Measurements from ENCODE around the gene SCRG1. TPM values are rescaled to one million over a fixed set of nuclear protein-coding genes. Genes with fewer than 3 reads are reported as not detected.

Gene SCRG1
- total and polyA plus RNA-seq, 2 donors (not counting 1 experiment from before 2014, with no cell fraction given), result not detected

DNA sequence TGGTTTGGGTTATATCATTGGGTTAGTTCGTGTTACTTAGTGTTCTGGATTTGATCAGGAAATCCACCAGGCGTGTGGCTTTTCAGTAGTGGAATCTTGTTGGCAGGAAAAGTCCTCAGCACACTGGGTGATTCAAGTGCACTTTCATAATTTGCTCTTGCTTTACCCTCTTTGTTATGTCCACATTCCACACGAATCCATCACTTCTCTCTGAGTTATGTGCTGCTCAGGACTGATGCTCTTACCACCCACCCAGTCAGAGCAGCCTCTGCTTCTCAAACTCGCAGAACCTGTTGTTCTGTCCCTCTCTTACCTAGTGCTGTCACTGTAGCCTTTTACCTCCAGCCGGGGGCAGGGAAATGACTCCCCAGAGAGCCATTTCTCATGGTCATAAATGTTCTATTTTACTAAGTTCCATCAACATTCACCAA lies 37.2 kb upstream of the SCRG1 start:
- H3K27ac Mint-ChIP-seq, result no peak overlapping the region
- H3K9me3 ChIP-seq (ENCODE audit: control extremely low read depth in 1 of 3, control insufficient read depth in 2 of 3, insufficient read depth in 1 of 3, low read length in 2 of 3), result peaks cover 0 to 3% (median 0%) of the 10 kb centered on the region in 3 donors
- H3K36me3 ChIP-seq (replicated peaks in 1 of 2; ENCODE audit: control extremely low read depth in 1 of 2, control insufficient read depth in 1 of 2, extremely low read depth in 1 of 2, insufficient read depth in 2 of 2, low read length in 1 of 2), result no peaks in the 10 kb centered on the region
- CTCF ChIA-PET, result no interaction called here
- no peak overlapping the region for H3K4me3 ChIP-seq (ENCODE audit: control extremely low read depth in 1 of 5, extremely low read depth in 1 of 5, insufficient read depth in 1 of 5, low read depth in 2 of 5, low read length in 4 of 5)
- no peak overlapping the region for H3K9ac ChIP-seq (ENCODE audit: low read length)
- no peak for ATAC-seq (ENCODE audit: low read depth)
- no peaks in the 10 kb centered on the region for H3K4me1 ChIP-seq (ENCODE audit: control insufficient read depth in 2 of 2, insufficient read depth in 2 of 2, low read length in 2 of 2)
- H2AFZ ChIP-seq (ENCODE audit: insufficient read depth, low read depth, low read length, poor library complexity, severe bottlenecking), result no peak overlapping the region
- DNase-seq, result no peak
- no peaks in the 10 kb centered on the region for H3K4me1 Mint-ChIP-seq
- no peaks in the 10 kb centered on the region for H3K9me3 Mint-ChIP-seq (ENCODE audit: insufficient read depth)
- intact Hi-C loops (cut with micrococcal nuclease), result no loop called here
- no peak for TF ChIP-seq EZH2 (IDR thresholded peaks at IDR 0.05; ENCODE audit: borderline replicate concordance, insufficient read depth, low read depth, low read length, poor library complexity, severe bottlenecking)
- no peak for TF ChIP-seq CTCF (IDR thresholded peaks at IDR 0.05)
- H3K4me3 Mint-ChIP-seq, result no peak overlapping the region
- no peaks in the 10 kb centered on the region for H3K79me2 ChIP-seq (ENCODE audit: control insufficient read depth, insufficient read depth, low read length)
- H3K27me3 Mint-ChIP-seq, result no peaks in the 10 kb centered on the region
- H4K20me1 ChIP-seq (ENCODE audit: control insufficient read depth, insufficient read depth, low read length, poor library complexity, severe bottlenecking), result no peaks in the 10 kb centered on the region
- WGBS (ENCODE audit: insufficient coverage), result 88% methylated on average over 5 of the region's 5 CpGs
- POLR2A ChIA-PET, result no interaction called here
- no peaks in the 10 kb centered on the region for H3K27me3 ChIP-seq (replicated peaks in 1 of 4; ENCODE audit: control extremely low read depth in 1 of 4, control insufficient read depth in 3 of 4, insufficient read depth in 4 of 4, low read length in 3 of 4)
- no peak overlapping the region for H3K27ac ChIP-seq (ENCODE audit: low read length in 2 of 2)
- H3K4me2 ChIP-seq (replicated peaks; ENCODE audit: low read depth, low read length, poor library complexity, severe bottlenecking), result no peak overlapping the region

DNA sequence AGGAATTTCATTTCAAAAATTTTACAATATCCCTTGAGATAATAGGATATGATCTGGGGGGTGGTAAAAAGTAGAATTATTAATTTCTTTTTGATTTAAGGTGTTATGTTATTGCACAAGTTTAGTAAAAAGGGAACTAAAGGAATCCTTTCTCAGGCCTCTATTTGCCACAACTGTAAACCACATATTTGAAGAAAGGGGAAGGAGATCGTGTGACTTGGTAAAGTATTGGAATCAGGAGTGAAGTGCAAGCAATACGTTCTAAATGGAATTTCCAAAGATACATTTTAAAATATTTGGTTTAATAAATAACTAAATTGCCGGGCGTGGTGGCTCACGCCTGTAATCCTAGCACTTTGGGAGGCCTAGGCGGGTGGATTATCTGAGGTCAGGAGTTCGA lies 35.3 kb upstream of the SCRG1 start:
- Histone ChIP-seq H3K36me3 (replicated peaks in 1 of 2; ENCODE audit: control extremely low read depth in 1 of 2, control insufficient read depth in 1 of 2, extremely low read depth in 1 of 2, insufficient read depth in 2 of 2, low read length in 1 of 2) (no peaks in the 10 kb centered on the region), H3K27me3 (replicated peaks in 1 of 4; ENCODE audit: control extremely low read depth in 1 of 4, control insufficient read depth in 3 of 4, insufficient read depth in 4 of 4, low read length in 3 of 4) (no peaks in the 10 kb centered on the region), H2AFZ (ENCODE audit: insufficient read depth, low read depth, low read length, poor library complexity, severe bottlenecking) (no peak overlapping the region), H3K4me2 (replicated peaks; ENCODE audit: low read depth, low read length, poor library complexity, severe bottlenecking) (no peak overlapping the region), H4K20me1 (ENCODE audit: control insufficient read depth, insufficient read depth, low read length, poor library complexity, severe bottlenecking) (no peaks in the 10 kb centered on the region), H3K4me1 (ENCODE audit: control insufficient read depth in 2 of 2, insufficient read depth in 2 of 2, low read length in 2 of 2) (no peaks in the 10 kb centered on the region), H3K9me3 (ENCODE audit: control extremely low read depth in 1 of 3, control insufficient read depth in 2 of 3, insufficient read depth in 1 of 3, low read length in 2 of 3) (peaks cover 0 to 2% (median 0%) of the 10 kb centered on the region in 3 donors), H3K79me2 (ENCODE audit: control insufficient read depth, insufficient read depth, low read length) (no peaks in the 10 kb centered on the region), H3K27ac (ENCODE audit: low read length in 2 of 2) (no peak overlapping the region), H3K9ac (ENCODE audit: low read length) (no peak overlapping the region), H3K4me3 (ENCODE audit: control extremely low read depth in 1 of 5, extremely low read depth in 1 of 5, insufficient read depth in 1 of 5, low read depth in 2 of 5, low read length in 4 of 5) (no peak overlapping the region)
- intact Hi-C loops (cut with micrococcal nuclease), result no loop called here
- ChIA-PET POLR2A (no interaction called here), CTCF (no interaction called here)
- ATAC-seq (ENCODE audit: low read depth) (no peak), DNase-seq (no peak)
- 90% methylated on average over 2 of the region's 7 CpGs for WGBS (ENCODE audit: insufficient coverage)
- TF ChIP-seq EZH2 (IDR thresholded peaks at IDR 0.05; ENCODE audit: borderline replicate concordance, insufficient read depth, low read depth, low read length, poor library complexity, severe bottlenecking), result no peak
- no peak for TF ChIP-seq CTCF (IDR thresholded peaks at IDR 0.05)
- Mint-ChIP-seq H3K4me1 (no peaks in the 10 kb centered on the region), H3K9me3 (ENCODE audit: insufficient read depth) (no peaks in the 10 kb centered on the region), H3K4me3 (no peak overlapping the region), H3K27ac (no peak overlapping the region), H3K27me3 (no peaks in the 10 kb centered on the region)
